ENCODE data around the gene PRKCQ.
A peak's percentile ranks its signal among the peaks of the same experiment; 100 is the strongest.
"Not testable (repeated sequence)": the region's sequence is repeated elsewhere in the genome, so short reads cannot be mapped to it uniquely, and the experiment has no call there.

The PRKCQ gene

GRCh38 chr10:6593241-6593671 is 13.2 kb upstream of the PRKCQ start:
- DNase-seq, result no peak

DNA sequence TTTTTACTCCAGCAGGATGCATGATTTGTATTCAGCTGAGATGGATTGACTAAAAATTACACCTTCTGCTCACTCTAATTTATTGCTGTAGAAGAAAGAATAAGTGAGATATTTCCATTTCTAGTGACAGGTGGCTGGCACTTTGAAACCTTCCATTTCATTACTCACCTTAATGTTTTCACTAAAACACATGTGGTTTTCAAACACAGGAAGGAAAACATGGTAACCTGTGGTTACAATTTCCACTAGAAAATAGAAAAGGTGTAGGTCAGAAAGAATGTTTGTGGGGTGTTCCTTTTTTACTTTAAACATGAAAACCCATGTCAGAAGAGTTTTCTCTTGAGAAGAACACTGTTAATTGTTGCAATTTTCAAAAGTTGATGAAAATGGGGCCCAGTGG is 12.0 kb upstream of the PRKCQ start:
- no peak for DNase-seq

DNA sequence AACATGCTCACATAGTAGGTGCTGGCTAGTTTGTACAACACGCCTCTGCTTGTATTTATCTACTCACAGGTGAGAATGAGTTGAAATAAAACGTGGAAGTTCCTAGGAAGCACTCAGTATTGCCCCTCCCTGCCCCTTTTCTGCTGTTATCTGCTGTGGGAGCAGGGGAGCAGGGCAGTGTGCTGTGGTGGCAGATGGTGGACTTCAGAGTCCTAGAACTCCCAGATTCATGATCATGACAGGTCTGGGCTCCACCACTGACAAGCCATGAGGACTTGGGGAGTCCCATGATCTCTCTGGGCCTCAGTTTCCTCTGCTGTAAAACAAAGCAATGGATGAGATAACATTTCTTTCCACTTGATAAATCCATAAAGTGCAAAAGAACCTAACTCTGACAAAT is 11.6 kb upstream of the PRKCQ start:
- no peak for DNase-seq

- DNase-seq, result no peak
Measured at GRCh38 chr10:6590100-6590499, 10.0 kb upstream of the PRKCQ start.

GRCh38 chr10:6589287-6590094 is 9.4 kb upstream of the PRKCQ start:
- DNase-seq, result no peak

GRCh38 chr10:6588845-6589244 is 8.8 kb upstream of the PRKCQ start:
- no peak for DNase-seq

DNA sequence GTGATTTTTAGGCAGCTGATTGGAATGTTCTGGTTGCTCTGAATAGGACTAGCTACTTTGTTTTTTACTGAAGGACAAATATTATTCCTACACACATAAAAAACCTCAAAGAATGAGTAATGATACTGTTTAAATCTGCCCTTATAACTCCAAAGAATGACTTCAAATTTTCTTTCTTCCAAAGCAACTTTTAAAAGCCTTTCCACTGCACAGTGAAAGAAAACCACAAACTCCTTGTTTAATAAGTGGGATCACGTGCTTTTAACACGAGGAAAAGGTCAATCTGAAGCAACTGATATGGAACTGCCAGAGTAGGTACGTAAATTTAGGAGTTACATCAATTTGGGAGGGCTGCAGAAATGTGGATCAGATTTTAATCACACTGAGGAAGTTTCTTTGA is 8.0 kb upstream of the PRKCQ start:
- DNase-seq, result no peak

- DNase-seq, result no peak
Measured at GRCh38 chr10:6586501-6586900, 6.4 kb upstream of the PRKCQ start.

GRCh38 chr10:6583447-6583846 is 3.4 kb upstream of the PRKCQ start:
- DNase-seq, result peak; percentile 71 to 76

DNA sequence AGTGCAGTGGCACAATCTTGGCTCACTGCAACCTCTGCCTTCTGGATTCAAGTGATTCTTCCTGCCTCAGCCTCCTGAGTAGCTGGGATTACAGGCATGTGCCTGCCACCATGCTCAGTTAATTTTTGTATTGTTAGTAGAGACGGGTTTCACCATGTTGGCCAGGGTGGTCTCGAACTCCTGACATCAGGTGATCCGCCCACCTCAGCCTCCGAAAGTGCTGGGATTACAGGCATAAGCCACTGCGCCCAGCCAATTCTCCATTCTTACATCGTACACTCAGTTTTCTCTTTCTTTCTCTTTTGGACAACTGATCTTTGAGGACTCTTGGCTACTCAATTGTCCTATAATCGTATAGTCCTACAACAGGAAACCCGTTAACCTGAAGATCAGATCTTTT is 2.8 kb upstream of the PRKCQ start:
- not testable (repeated sequence) for DNase-seq

GRCh38 chr10:6582298-6582697 is 2.2 kb upstream of the PRKCQ start:
- DNase-seq, result no peak

- DNase-seq, result no peak
Measured at GRCh38 chr10:6581778-6582228, 1.7 kb upstream of the PRKCQ start.

- not testable (repeated sequence) for DNase-seq
Measured at GRCh38 chr10:6581223-6581622, 1.1 kb upstream of the PRKCQ start.

DNA sequence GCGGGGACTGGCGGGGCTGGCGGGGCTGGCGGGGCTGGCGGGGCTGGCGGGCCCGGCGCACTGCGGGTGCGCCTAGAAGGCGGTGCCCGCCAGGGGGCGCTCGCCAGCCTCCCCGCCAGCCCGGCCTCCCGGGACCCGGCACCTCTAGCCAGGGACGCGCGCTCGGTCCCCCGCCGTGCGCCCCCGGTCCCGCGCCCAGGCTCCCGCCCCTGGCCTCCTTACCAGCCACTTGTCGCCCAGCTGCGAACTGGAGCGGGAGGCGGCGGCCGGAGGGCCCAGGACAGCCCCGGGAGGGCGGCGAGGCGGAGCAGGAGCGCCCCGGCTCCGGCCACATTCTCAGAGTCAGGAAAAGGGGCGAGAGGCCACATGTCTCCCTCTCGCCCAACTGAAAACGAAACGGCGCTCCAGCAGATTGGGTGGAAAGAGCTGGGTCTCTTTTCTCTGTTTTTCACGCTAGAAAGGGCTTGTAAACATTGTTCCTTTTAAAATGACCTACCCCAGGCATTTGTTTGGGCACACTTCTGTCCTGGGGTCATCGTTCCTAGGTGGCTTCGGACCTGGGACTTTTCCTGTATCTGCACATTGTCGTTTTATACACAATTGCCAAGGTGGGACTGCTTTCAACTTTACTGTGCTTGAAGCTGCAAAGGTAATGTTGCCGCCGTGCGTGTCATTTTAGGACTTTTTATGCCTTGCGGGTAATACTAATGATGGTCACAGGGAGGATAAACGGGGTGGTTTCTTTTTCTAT is 378 bp upstream of the PRKCQ start:
- peak; percentile 90 to 92 for DNase-seq

DNA sequence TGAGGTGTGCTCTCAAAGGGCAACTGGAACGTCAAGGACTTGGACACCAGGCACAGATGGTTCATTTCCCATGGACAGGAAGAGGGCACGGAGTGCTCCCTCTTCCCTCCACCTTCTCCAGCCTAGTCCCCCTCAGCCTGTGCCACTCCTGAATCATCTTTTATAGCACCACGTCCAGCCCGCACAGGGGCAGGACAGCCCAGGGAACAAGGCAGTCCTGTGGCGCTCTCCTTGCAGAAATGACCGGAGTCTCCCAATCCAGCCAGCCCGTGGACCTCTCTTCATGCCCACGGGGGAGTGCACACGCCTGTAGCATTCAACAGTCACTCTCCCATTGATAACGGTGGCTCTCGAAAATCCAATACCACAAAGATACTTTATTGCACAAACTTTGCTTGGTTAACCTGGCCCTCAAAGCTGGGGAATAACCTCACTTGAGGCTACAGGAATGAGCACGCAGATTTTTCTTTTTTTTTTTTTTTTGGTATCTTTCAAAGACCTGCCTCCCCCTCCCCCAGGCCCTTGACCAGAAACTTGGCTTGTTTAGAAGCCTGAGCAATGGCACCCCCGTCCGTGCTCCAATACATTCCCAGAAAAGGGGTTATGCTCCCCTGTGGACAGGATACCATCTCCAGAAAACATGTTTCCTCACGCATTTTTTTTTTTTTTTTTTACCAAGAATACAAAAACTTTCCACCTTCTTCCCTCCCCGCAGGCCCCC is 733 bp downstream of the PRKCQ start:
- peak in 1 of 2 donors; percentile 55 for DNase-seq

DNA sequence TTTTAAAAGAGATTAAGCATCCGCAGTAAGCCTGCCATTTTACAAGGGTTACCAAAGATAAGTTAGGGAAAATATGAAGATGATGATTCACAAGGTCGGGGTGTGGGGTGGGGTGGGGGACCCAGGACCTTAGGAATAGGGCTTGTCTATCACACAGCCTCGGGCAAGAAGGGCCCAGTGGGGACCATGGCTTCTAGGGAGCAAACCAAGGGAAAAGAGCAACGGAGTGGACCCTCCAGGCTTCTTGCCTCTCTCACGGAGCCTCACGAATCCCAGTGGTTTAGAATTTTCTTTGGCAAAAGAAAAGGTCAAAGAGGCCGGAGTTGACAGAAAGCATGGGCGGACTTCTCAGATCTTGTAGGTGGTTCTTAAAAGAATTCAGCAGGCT is 1.3 kb downstream of the PRKCQ start:
- no peak for DNase-seq

DNA sequence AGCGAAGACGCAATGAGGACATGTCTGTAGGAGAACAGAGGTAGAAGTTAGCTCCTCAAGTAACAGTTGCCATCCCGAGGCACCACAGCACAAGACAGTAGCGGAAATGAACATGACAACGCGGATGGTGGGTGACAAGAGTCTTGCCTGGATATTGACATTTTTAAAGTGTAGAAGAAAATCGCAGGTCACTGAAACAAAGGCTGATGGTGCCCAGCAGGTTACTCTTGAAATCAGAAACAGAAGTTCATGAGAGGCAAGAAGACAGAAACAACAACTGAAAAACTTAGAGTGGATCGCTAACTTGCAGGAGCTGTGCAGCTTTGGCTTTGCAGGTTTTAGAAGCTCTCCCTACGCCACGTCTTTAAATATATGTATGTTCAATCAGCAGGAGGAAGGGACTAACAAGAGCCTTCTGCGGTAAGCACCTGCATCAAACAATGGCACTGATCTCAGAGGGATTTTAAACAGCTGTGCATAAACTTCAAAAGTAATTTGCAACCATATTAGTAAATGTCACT is 1.8 kb downstream of the PRKCQ start:
- no peak for DNase-seq

DNA sequence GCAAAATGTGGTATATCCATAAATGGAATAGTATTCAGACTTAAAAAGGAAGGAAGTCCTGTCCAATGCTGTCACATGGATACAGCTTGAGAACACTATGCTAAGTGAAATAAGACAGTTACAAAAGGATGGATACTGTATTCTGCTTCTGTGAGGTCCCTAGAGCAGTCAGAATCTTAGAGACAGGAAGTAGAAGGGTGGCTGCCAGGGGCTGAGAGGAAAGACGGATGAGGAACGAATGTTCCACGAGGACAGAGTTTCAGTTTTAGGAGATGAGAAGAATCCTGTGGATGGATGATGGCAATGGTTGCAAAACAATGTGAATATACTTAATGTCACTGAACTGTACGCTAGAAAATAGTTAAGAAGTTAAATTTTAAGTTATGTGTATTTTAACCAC is 3.8 kb downstream of the PRKCQ start:
- no peak for DNase-seq

- no peak for DNase-seq
Measured at GRCh38 chr10:6574664-6575176, 5.4 kb downstream of the PRKCQ start.

GRCh38 chr10:6570893-6571292 is 9.2 kb downstream of the PRKCQ start:
- DNase-seq, result no peak

- DNase-seq, result no peak
Measured at GRCh38 chr10:6569259-6569658, 10.8 kb downstream of the PRKCQ start.

DNA sequence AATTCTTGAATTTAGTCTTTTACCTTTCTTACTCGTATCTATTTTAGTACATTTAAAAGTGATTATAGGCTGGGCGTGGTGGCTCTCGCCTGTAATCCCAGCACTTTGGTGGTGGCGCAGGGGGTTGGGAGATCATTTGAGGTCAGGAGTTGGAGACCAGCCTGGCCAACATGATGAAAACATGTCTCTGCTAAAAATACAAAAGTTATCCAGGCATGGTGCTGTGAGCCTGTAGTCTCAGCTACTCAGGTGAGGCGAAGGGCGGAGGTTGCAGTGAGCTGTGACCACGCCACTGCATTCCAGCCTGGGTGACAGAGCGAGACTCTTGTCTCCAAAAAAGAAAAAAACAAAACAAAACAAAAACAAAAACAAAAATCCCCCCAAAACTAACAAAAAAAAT is 12.2 kb downstream of the PRKCQ start:
- no peak for DNase-seq

DNA sequence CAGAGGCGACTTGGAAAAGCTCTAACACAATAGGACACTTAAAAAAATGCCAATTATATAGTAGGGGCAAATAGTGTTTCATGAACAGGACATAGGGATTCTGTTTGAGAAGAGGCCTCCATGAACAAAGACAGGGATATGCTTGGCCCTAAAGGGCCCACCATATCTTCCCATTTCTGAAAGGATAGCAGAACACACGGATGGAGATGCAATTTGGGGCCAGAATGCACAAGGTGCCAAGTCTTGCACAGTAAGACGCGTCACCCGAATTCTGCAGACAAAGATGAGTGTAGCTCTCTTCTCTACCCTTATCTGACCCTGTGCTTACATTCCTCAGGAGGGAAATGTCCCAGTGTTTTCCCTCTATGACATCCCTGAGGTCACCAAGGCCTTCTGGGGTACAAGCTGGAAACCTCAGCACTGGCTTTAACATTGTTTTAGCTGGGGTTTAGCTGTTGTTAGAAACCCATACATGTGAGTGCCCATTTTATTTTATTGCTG is 12.8 kb downstream of the PRKCQ start:
- DNase-seq, result no peak

All from stimulated activated CD4-positive, alpha-beta T cell treated with anti-CD3 and anti-CD28 coated beads, Interleukin-2, amount 100 ng/mL, for 24 hours (primary cell).